ENCODE results near the gene METAP2. TPM values are rescaled to one million over a fixed set of nuclear protein-coding genes. Genes with fewer than 3 reads are reported as not detected.
A peak's percentile ranks its signal among the peaks of the same experiment; 100 is the strongest.
"Not testable (repeated sequence)": the region's sequence is repeated elsewhere in the genome, so short reads cannot be mapped to it uniquely, and the experiment has no call there.

METAP2 gene
- total RNA-seq, 2 donors from 2014 or later, result 49.5 to 53.8 TPM

- H3K27me3 ChIP-seq, result no peaks in the 10 kb centered on the region
- H3K36me3 ChIP-seq, result no peaks in the 10 kb centered on the region
- DNase-seq, result peak; percentile 70
- TF ChIP-seq, protein P1, sequence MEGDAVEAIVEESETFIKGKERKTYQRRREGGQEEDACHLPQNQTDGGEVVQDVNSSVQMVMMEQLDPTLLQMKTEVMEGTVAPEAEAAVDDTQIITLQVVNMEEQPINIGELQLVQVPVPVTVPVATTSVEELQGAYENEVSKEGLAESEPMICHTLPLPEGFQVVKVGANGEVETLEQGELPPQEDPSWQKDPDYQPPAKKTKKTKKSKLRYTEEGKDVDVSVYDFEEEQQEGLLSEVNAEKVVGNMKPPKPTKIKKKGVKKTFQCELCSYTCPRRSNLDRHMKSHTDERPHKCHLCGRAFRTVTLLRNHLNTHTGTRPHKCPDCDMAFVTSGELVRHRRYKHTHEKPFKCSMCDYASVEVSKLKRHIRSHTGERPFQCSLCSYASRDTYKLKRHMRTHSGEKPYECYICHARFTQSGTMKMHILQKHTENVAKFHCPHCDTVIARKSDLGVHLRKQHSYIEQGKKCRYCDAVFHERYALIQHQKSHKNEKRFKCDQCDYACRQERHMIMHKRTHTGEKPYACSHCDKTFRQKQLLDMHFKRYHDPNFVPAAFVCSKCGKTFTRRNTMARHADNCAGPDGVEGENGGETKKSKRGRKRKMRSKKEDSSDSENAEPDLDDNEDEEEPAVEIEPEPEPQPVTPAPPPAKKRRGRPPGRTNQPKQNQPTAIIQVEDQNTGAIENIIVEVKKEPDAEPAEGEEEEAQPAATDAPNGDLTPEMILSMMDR (IDR thresholded peaks at IDR 0.05), result no peak
- H3K4me3 ChIP-seq, result peak overlapping the region; percentile 13
- intact Hi-C loops (cut with DNase I), result no loop called here
- H3K9me3 ChIP-seq, result no peaks in the 10 kb centered on the region
- peaks cover 8% of the 10 kb centered on the region for H3K4me1 ChIP-seq
- H3K27ac ChIP-seq, result peak overlapping the region; percentile 32
- H3K9ac ChIP-seq (ENCODE audit: low read depth in 2 of 2, low read length in 2 of 2), result peak overlapping the region in 1 of 2 donors; percentile 16
Observed at GRCh38 chr12:95446506-95446900, 27.4 kb upstream of the METAP2 start.

DNA sequence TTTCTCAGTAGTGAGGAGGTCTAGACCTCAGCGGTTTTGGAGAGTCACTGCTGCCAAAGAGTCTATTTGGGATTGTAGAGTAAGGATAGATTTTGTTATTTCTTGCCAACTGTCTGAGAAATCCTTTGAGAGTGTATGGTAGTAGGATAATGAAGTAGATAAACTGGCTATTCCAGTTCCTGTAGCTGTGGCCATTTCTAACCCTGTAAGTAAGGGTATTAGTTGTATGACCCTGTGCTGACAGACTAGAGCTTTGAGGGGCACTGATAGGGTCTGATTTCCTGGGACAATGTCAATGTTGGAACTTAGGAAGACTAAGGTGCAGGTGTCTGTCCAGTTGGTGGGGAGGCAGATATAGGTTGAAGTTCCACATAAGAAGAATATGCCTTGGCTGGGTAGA, 24.3 kb upstream of the METAP2 start:
- intact Hi-C loops (cut with DNase I); DNase-seq; H3K27ac ChIP-seq; H3K9me3 ChIP-seq; H3K36me3 ChIP-seq; H3K27me3 ChIP-seq; H3K4me1 ChIP-seq; H3K9ac ChIP-seq (ENCODE audit: low read depth in 2 of 2, low read length in 2 of 2); H3K4me3 ChIP-seq: not testable (repeated sequence)

GRCh38 chr12:95452501-95452900, 21.5 kb upstream of the METAP2 start:
- intact Hi-C loops (cut with DNase I), result not testable (repeated sequence)

DNA sequence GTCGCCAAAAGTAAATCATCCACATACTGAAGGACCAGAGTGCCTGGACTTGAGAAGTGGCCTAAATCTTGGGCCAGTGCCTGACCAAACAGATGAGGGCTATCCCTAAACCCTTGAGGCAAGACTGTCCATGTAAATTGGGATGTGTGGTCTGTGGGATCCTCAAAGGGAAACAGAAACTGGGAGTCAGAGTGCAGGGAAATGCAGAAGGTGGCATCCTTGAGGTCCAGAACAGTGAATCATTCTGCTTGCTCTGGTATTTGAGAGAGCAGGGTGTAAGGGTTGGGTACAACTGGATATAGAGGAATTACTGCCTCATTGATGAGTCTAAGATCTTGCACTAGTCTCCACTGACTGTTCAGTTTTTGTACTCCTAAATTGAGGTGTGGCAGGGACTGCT, 20.1 kb upstream of the METAP2 start:
- H3K4me3 ChIP-seq; intact Hi-C loops (cut with DNase I); H3K27me3 ChIP-seq; H3K9ac ChIP-seq (ENCODE audit: low read depth in 2 of 2, low read length in 2 of 2); DNase-seq; H3K36me3 ChIP-seq; H3K9me3 ChIP-seq; H3K27ac ChIP-seq; H3K4me1 ChIP-seq: not testable (repeated sequence)

More at GRCh38 chr12:95452501-95452900, 21.5 kb upstream of the METAP2 start:
- DNase-seq; H3K4me1 ChIP-seq; H3K36me3 ChIP-seq; H3K9ac ChIP-seq (ENCODE audit: low read depth in 2 of 2, low read length in 2 of 2); H3K4me3 ChIP-seq; H3K27me3 ChIP-seq; H3K27ac ChIP-seq; H3K9me3 ChIP-seq: not testable (repeated sequence)

DNA sequence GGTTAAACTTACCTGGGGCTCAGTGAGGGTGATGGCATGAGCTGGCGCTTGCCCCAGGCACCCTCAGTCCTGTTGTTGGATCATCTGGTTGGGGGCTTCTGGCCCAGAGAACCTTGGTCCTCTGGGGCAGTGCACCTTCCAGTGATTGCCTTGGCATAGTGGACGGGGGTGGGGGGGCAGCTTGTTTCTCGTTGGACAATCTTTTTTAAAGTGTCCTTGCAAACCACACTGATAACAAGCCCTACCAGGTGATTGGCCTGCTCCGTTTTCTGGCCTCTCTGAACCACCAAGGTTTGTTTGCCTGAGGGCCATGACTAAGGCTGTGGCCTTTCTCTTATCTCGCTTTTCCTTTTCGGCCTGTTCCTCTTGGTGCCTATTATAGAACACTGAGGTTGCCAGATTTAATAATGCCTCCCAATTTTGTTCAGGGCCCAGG, 19.2 kb upstream of the METAP2 start:
- intact Hi-C loops (cut with DNase I); H3K27me3 ChIP-seq; DNase-seq; H3K4me1 ChIP-seq; H3K36me3 ChIP-seq; H3K27ac ChIP-seq; H3K4me3 ChIP-seq; H3K9ac ChIP-seq (ENCODE audit: low read depth in 2 of 2, low read length in 2 of 2); H3K9me3 ChIP-seq: not testable (repeated sequence)

- H3K9ac ChIP-seq (ENCODE audit: low read depth in 2 of 2, low read length in 2 of 2); H3K4me3 ChIP-seq; H3K27me3 ChIP-seq; H3K9me3 ChIP-seq; H3K4me1 ChIP-seq; DNase-seq; H3K36me3 ChIP-seq; H3K27ac ChIP-seq; intact Hi-C loops (cut with DNase I): not testable (repeated sequence)
Observed at GRCh38 chr12:95457605-95458004, 16.3 kb upstream of the METAP2 start.

GRCh38 chr12:95458761-95459160, 15.2 kb upstream of the METAP2 start:
- intact Hi-C loops (cut with DNase I), result no loop called here
- H3K27ac ChIP-seq, result no peak overlapping the region
- no peak overlapping the region for H3K9ac ChIP-seq (ENCODE audit: low read depth in 2 of 2, low read length in 2 of 2)
- no peak for DNase-seq
- H3K9me3 ChIP-seq, result no peaks in the 10 kb centered on the region
- no peaks in the 10 kb centered on the region for H3K27me3 ChIP-seq
- H3K4me3 ChIP-seq, result no peak overlapping the region
- no peaks in the 10 kb centered on the region for H3K36me3 ChIP-seq
- TF ChIP-seq, protein P1 (IDR thresholded peaks at IDR 0.05), result no peak
- no peaks in the 10 kb centered on the region for H3K4me1 ChIP-seq

- intact Hi-C loops (cut with DNase I), result no loop called here
- no peak for DNase-seq
- no peaks in the 10 kb centered on the region for H3K36me3 ChIP-seq
- H3K27me3 ChIP-seq, result no peaks in the 10 kb centered on the region
- no peak overlapping the region for H3K4me3 ChIP-seq
- no peaks in the 10 kb centered on the region for H3K9me3 ChIP-seq
- no peak overlapping the region for H3K27ac ChIP-seq
- no peak overlapping the region for H3K9ac ChIP-seq (ENCODE audit: low read depth in 2 of 2, low read length in 2 of 2)
- TF ChIP-seq, protein P1 (IDR thresholded peaks at IDR 0.05), result no peak
- H3K4me1 ChIP-seq, result no peaks in the 10 kb centered on the region
Observed at GRCh38 chr12:95459310-95459709, 14.6 kb upstream of the METAP2 start.

Data from colonic mucosa (tissue), 4 donors.